ENCODE data around the gene PTX4.

PTX4 gene

DNA sequence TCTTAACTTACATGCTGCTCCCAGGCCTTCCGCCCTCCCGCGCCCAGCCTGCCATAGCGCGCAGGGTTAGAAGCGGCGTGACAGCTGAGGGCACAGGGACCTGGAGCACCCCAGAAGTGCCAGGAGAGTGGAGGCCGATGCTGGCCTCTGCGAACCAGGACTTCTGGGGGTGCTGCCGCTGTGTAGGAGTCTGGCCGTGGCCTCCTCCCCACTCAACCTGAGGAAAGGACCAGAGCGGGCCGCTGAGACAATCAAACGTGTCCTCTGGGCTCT lies 42.8 kb upstream of the PTX4 start:
- TF ChIP-seq, protein P1, sequence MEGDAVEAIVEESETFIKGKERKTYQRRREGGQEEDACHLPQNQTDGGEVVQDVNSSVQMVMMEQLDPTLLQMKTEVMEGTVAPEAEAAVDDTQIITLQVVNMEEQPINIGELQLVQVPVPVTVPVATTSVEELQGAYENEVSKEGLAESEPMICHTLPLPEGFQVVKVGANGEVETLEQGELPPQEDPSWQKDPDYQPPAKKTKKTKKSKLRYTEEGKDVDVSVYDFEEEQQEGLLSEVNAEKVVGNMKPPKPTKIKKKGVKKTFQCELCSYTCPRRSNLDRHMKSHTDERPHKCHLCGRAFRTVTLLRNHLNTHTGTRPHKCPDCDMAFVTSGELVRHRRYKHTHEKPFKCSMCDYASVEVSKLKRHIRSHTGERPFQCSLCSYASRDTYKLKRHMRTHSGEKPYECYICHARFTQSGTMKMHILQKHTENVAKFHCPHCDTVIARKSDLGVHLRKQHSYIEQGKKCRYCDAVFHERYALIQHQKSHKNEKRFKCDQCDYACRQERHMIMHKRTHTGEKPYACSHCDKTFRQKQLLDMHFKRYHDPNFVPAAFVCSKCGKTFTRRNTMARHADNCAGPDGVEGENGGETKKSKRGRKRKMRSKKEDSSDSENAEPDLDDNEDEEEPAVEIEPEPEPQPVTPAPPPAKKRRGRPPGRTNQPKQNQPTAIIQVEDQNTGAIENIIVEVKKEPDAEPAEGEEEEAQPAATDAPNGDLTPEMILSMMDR (IDR thresholded peaks at IDR 0.05; ENCODE audit: low read depth, low read length), result no peak
- TF ChIP-seq POLR2A (IDR thresholded peaks at IDR 0.05; ENCODE audit: extremely low read depth, insufficient read length), result no peak
- TF ChIP-seq, protein P2, sequence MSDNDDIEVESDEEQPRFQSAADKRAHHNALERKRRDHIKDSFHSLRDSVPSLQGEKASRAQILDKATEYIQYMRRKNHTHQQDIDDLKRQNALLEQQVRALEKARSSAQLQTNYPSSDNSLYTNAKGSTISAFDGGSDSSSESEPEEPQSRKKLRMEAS (IDR thresholded peaks at IDR 0.05; ENCODE audit: low read depth, low read length), result no peak
- TF ChIP-seq MYC (IDR thresholded peaks at IDR 0.05; ENCODE audit: low read depth, low read length), result no peak
- H3K4me3 ChIP-seq (ENCODE audit: low read depth, low read length), result no peak overlapping the region
- no peak for DNase-seq (ENCODE audit: low read depth)

DNA sequence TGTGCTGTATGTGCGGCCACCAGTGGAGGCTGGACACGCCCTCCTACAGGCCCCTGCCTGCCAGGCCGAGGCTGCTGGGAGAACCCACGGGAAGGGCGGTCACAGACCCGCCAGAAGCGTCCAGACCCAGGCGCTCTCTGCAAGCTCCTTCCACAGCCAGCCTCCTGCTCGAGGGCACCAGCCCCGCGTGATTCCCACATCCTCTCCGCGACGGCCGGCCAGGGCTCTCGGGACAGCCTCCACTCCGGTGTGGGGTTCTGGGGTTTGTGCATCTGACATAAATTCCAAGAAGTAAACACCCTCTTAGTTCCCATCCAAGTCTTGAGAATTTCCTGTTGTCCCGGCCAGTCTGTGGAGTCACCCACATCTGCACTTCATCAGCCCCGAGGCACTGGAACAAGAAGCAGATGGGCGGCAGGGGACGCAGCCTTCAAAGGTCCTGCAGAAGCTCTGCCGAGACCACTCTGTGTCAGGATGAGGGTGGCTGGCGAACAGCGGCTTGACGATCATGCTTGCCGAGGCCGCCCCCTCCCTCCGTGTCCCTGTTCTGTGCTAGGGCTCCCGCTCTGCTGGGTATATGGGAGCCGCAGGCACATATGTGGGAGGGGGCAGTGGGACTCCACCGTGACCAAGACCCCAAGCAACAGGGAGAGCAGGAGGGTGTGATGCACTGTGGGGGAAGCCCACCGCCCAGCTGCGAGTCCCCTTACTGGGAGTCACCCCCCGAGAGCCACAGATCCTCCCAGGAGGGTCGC lies 42.3 kb upstream of the PTX4 start:
- TF ChIP-seq MYC (IDR thresholded peaks at IDR 0.05; ENCODE audit: low read depth, low read length), result no peak
- TF ChIP-seq, protein P2 (IDR thresholded peaks at IDR 0.05; ENCODE audit: low read depth, low read length), result no peak
- TF ChIP-seq, protein P1 (IDR thresholded peaks at IDR 0.05; ENCODE audit: low read depth, low read length), result no peak
- TF ChIP-seq POLR2A (IDR thresholded peaks at IDR 0.05; ENCODE audit: extremely low read depth, insufficient read length), result no peak
- no peak for DNase-seq (ENCODE audit: low read depth)

DNA sequence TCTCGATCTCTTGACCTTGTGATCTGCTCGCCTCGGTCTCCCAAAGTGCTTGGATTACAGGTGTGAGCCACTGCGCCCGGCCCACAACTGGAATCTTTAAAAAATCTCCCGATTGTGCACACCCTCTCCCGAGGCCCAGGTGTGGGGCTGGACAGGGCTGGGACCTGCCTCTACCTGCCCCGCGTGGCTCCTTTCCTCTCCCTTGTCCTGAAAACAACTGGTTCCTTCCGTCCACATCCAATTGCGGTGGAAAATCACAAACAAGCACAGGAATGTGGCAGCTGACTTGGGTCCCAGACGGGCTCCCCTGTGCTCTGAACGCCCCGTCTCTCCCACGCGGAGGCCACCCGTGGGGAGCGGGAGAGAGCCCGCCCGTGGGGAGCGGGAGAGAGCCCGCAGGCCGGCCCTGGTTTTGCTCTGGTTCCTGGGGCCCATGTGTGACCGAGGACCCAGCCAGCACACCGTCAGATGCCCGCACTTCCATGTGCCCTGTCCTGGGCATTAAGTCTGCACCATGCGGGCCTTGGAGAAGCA lies 41.7 kb upstream of the PTX4 start:
- no peak for DNase-seq (ENCODE audit: low read depth)
- no peak overlapping the region for H3K4me3 ChIP-seq (ENCODE audit: low read depth, low read length)
- TF ChIP-seq, protein P2 (IDR thresholded peaks at IDR 0.05; ENCODE audit: low read depth, low read length), result no peak

More for the DNA sequence above, 42.3 kb upstream of the PTX4 start:
- H3K4me3 ChIP-seq (ENCODE audit: low read depth, low read length), result no peak overlapping the region

DNA sequence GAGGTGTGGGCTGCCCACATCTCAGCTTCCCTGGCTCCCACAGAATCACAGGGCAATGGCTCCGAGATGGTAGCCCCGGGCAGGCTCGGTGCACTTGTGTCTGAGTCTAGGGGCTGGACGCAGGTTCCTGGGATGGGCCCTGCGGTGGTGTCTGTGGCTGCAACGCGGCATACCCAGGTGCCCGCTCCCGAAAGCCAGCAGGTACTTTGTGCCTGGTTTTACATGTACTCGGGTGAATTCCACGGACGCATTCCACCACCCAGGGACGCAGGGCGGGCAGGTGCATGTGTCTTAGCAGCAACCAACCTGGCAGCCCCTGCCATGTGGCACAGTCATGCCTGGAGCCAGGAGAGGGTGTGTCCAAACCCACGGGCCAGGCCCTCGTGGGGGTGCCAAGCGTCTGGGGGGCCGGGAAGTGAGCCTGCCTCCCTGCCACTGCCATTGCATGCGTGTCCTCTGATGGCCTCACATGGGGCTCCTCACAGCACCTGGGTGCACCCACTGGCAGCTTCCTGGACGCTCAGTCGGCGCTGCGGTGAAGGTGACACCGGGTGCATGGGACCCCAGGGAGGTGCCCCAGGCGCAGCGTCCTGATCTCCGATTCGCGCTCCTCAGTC lies 40.3 kb upstream of the PTX4 start:
- TF ChIP-seq POLR2A (IDR thresholded peaks at IDR 0.05; ENCODE audit: extremely low read depth, insufficient read length) (no peak), MYC (IDR thresholded peaks at IDR 0.05; ENCODE audit: low read depth, low read length) (no peak)
- TF ChIP-seq, protein P1 (IDR thresholded peaks at IDR 0.05; ENCODE audit: low read depth, low read length), result no peak
- H3K4me3 ChIP-seq (ENCODE audit: low read depth, low read length), result no peak overlapping the region
- no peak for DNase-seq (ENCODE audit: low read depth)

DNA sequence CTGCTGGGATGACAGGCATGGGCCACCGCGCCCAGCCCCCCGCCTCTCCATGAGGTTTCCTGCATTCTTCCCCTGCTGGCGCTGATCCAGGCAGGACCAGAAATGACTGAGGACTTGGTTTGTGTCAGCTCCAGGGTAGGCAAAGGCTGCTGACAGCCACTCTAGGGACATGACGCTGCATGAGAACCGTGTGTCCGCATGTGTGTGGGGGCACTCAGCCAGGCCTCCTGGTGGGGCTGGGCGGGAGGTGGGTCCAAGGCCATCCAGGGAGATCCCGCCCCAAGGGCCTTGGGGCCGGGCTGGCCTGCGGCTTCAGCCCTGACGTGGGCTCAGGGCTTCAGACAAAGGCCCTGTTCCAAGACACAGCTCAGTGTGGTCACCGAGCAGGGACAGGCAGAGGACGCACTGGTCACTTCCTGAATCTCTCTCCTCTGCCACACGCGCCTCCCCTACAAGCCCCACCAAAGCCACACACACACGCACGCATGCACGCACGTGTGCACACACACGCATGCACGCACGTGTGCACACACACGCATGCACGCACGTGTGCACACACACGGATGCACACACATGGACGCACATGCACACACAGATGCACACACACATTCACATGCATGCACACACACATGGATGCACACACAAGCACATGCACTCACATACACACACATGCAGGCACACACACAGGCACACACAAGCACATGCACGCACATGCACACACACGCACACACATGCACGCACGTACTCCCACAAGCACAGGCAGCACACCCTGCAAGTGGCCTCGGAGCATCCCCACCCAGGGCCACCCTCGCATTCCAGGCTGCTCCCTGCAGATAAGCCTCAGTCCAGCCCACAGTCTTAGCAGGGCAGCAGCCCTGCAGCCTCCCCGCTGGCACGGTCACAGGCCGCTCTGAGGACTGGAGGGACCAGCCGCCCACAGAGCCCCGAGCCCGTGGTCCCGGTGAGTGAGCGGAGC lies 39.4 kb upstream of the PTX4 start:
- no peak for DNase-seq (ENCODE audit: low read depth)
- no peak overlapping the region for H3K4me3 ChIP-seq (ENCODE audit: low read depth, low read length)
- TF ChIP-seq POLR2A (IDR thresholded peaks at IDR 0.05; ENCODE audit: extremely low read depth, insufficient read length) (no peak), MYC (IDR thresholded peaks at IDR 0.05; ENCODE audit: low read depth, low read length) (no peak)
- TF ChIP-seq, protein P1 (IDR thresholded peaks at IDR 0.05; ENCODE audit: low read depth, low read length), result no peak
